HCT116 (cell line): Measurements from ENCODE around the gene HSPG2. TPM values are rescaled to one million over a fixed set of nuclear protein-coding genes. Genes with fewer than 3 reads are reported as not detected.

Experiments
- ATAC-seq: fragments of 200-7000 bp; cut with Tn5 transposase; 2 replicates; pipeline ENCODE4 v1.9.1; 2020; ENCODE audit warnings: mild to moderate bottlenecking, moderate library complexity
- BruUV-seq: library from RNA; stranded (reverse); fragments of 400-500 nt; replicated peaks from 2 replicates; lab custom pipeline; 2021; lab: Mats Ljungman, UMichigan
- CTCF ChIA-PET: fragments of 300-600 bp; sonication (Branson Sonifier 250); formaldehyde crosslinking; loops from one replicate; lab custom pipeline; 2021; ENCODE audit warnings: antibody characterized with exemption; lab: Charles Lee
- POLR2A ChIA-PET: fragments of 300-600, 350-600 bp; sonication (Branson Sonifier 250); formaldehyde crosslinking; loops from one replicate; lab custom pipeline; 2021; ENCODE audit warnings: antibody characterized with exemption; lab: Charles Lee
- RAD21 ChIA-PET, 2 experiments: fragments of 300-600 bp; sonication (Branson Sonifier 250); formaldehyde crosslinking; loops; one replicate each; lab custom pipeline; 2023; ENCODE audit warnings: low total read pairs in 2 of 2; ENCODE audit not compliant: uncharacterized antibody in 2 of 2, unreplicated experiment in 2 of 2, low non-redundant PET in 1 of 2; lab: Charles Lee
- DNase-seq: peaks from one replicate; pipeline ENCODE4 v3.0.0-alpha.2; 2010; ENCODE audit warnings: low read depth, low spot score
- H2AFZ ChIP-seq: fragments of 200-600 bp; shearing (Covaris generic), sonication (generic); 2 replicates; pipeline ENCODE4 v1.6.1; 2017; ENCODE audit warnings: low read depth, mixed run types, mixed read lengths, antibody characterized with exemption, low read length; ENCODE audit not compliant: poor library complexity, severe bottlenecking
- H3K27ac ChIP-seq: 2 replicates; pipeline ENCODE4 v1.5.1; 2012; ENCODE audit warnings: low read depth, low read length
- H3K27me3 ChIP-seq: fragments of 200-600 bp; sonication (generic); 2 replicates; pipeline ENCODE4 v1.6.1; 2016; ENCODE audit warnings: mixed run types, low read length, mixed read lengths; ENCODE audit not compliant: insufficient read depth
- H3K36me3 ChIP-seq, 2 experiments: fragments of 200-500 bp in 1 of 2; fragments of 200-600 bp in 1 of 2; sonication (Bioruptor generic) in 1 of 2; sonication (generic) in 1 of 2; 2 replicates each; pipeline versions ENCODE4 v1.5.1 to v1.6.1; 2014 to 2016; ENCODE audit warnings: low read length in 2 of 2, inconsistent platforms in 1 of 2, mixed read lengths in 1 of 2, mixed run types in 1 of 2; ENCODE audit not compliant: insufficient read depth in 2 of 2, control insufficient read depth in 1 of 2
- H3K4me1 ChIP-seq, 2 experiments: fragments of 200-600 bp in 1 of 2; sonication (generic) in 1 of 2; 2 replicates each; pipeline versions ENCODE4 v1.5.1 to v1.6.1; 2012 to 2017; ENCODE audit warnings: low read length in 2 of 2, inconsistent platforms in 1 of 2, mild to moderate bottlenecking in 1 of 2, mixed read lengths in 1 of 2, mixed run types in 1 of 2, moderate library complexity in 1 of 2; ENCODE audit not compliant: insufficient read depth in 2 of 2, control insufficient read depth in 1 of 2
- H3K4me2 ChIP-seq: fragments of 200-600 bp; sonication (generic); 2 replicates; pipeline ENCODE4 v1.6.1; 2017; ENCODE audit warnings: mixed run types, low read length, mixed read lengths
- H3K4me3 ChIP-seq, 2 experiments: fragments of 200-600 bp in 1 of 2; sonication (generic) in 1 of 2; replicated peaks in 1 of 2; 2 replicates each; pipeline ENCODE4 v1.5.1; 2011 to 2016; ENCODE audit warnings: low read length in 2 of 2, control low read depth in 1 of 2, low read depth in 1 of 2, mild to moderate bottlenecking in 1 of 2, mixed read lengths in 1 of 2, mixed run types in 1 of 2
- H3K79me2 ChIP-seq: fragments of 200-600 bp; sonication (generic); 2 replicates; pipeline ENCODE4 v1.6.1; 2017; ENCODE audit warnings: mild to moderate bottlenecking, mixed run types, low read length, moderate library complexity, mixed read lengths; ENCODE audit not compliant: insufficient read depth
- H3K9ac ChIP-seq: fragments of 200-600 bp; sonication (generic); 2 replicates; pipeline ENCODE4 v1.6.1; 2016; ENCODE audit warnings: low read length, mixed read lengths
- H3K9me2 ChIP-seq: fragments of 200-600 bp; sonication (generic), shearing (Covaris generic); 2 replicates; pipeline ENCODE4 v1.6.1; 2017; ENCODE audit warnings: mixed run types, mild to moderate bottlenecking, moderate library complexity; ENCODE audit not compliant: insufficient read depth
- H3K9me3 ChIP-seq, 2 experiments: fragments of 200-500 bp in 1 of 2; fragments of 200-600 bp in 1 of 2; sonication (Bioruptor generic) in 1 of 2; sonication (generic) in 1 of 2; 2 replicates each; pipeline ENCODE4 v1.6.1; 2014 to 2017; ENCODE audit warnings: low read length in 2 of 2, mixed read lengths in 2 of 2, inconsistent platforms in 1 of 2, low read depth in 1 of 2, mild to moderate bottlenecking in 1 of 2, mixed run types in 1 of 2, moderate library complexity in 1 of 2; ENCODE audit not compliant: control insufficient read depth in 1 of 2, insufficient read depth in 1 of 2
- H4K20me1 ChIP-seq: fragments of 200-600 bp; sonication (generic), shearing (Covaris generic); 2 replicates; pipeline ENCODE4 v1.6.1; 2017; ENCODE audit warnings: mixed run types, mild to moderate bottlenecking, moderate library complexity; ENCODE audit not compliant: insufficient read depth
- ATF3 ChIP-seq: IDR thresholded peaks from 2 replicates; pipeline ENCODE4 v1.6.1; 2012
- CEBPB ChIP-seq: IDR thresholded peaks from 2 replicates; pipeline ENCODE4 v1.6.1; 2012; ENCODE audit warnings: low read depth
- EGR1 ChIP-seq: IDR thresholded peaks from 2 replicates; pipeline ENCODE4 v1.6.1; 2012; ENCODE audit warnings: low read depth
- EZH2phosphoT487 ChIP-seq: fragments of 200-600 bp; IDR thresholded peaks from 2 replicates; pipeline ENCODE4 v1.6.1; 2018; ENCODE audit warnings: antibody characterized with exemption, borderline replicate concordance
- JUND ChIP-seq: IDR thresholded peaks from 2 replicates; pipeline ENCODE4 v1.6.1; 2012
- POLR2A ChIP-seq: IDR thresholded peaks from 2 replicates; pipeline ENCODE4 v1.7.0; 2011; ENCODE audit warnings: borderline replicate concordance; ENCODE audit not compliant: insufficient read depth, insufficient read length; ENCODE audit errors: extremely low read depth
- SP1 ChIP-seq: IDR thresholded peaks from 2 replicates; pipeline ENCODE4 v1.6.1; 2012; ENCODE audit warnings: low read depth
- SRF ChIP-seq: IDR thresholded peaks from 2 replicates; pipeline ENCODE4 v1.6.1; 2012; ENCODE audit warnings: low read depth
- ZFX ChIP-seq: fragments of 450-650 bp; IDR thresholded peaks from 2 replicates; pipeline ENCODE4 v1.6.1; 2017
- ZNF274 ChIP-seq: fragments of 200-500 bp; sonication (Bioruptor generic); IDR thresholded peaks from 2 replicates; pipeline ENCODE4 v1.6.1; 2014; ENCODE audit warnings: mild to moderate bottlenecking, low read depth, low read length, inconsistent platforms
- intact Hi-C: fragments of 100-400 bp; cut with micrococcal nuclease; formaldehyde crosslinking; loops from 2 replicates; pipeline ENCODE4 v1.10.0; 2022
- total RNA-seq: library from RNA; stranded (reverse); gene quantifications from one replicate; pipeline ENCODE4 v1.2.1, GENCODE V29; 2021; ENCODE audit not compliant: unreplicated experiment
- TF ChIP-seq, protein P1 (sequence below): IDR thresholded peaks from 2 replicates; pipeline ENCODE4 v1.6.1; 2012; ENCODE audit warnings: low read depth
- TF ChIP-seq, protein P2 (sequence below): IDR thresholded peaks from 2 replicates; pipeline ENCODE4 v1.6.1; 2011; ENCODE audit warnings: mild to moderate bottlenecking, low read length, moderate library complexity; ENCODE audit not compliant: insufficient replicate concordance; ENCODE audit errors: extremely low read depth

HSPG2 gene
- total RNA-seq, 1 experiment from 2014 or later, result 55.7 TPM

- no TSS peak for BruUV-seq
- no peaks in the 10 kb centered on the region for H3K36me3 ChIP-seq
- RAD21 ChIA-PET, result no interaction called here
- H3K4me3 ChIP-seq, result no peak overlapping the region
- no peak overlapping the region for H3K4me2 ChIP-seq
- DNase-seq (no peak), ATAC-seq (no peak)
- H4K20me1 ChIP-seq, result no peaks in the 10 kb centered on the region
- intact Hi-C loops, result no loop called here
- no peak overlapping the region for H3K27ac ChIP-seq
- H3K4me1 ChIP-seq, result peaks cover 7 to 28% of the 10 kb centered on the region in 2 experiments
- no peaks in the 10 kb centered on the region for H3K79me2 ChIP-seq
- POLR2A ChIA-PET, result no interaction called here
- H3K27me3 ChIP-seq, result no peaks in the 10 kb centered on the region
- no peaks in the 10 kb centered on the region for H3K9me3 ChIP-seq
- no peaks in the 10 kb centered on the region for H3K9me2 ChIP-seq
- no peak overlapping the region for H2AFZ ChIP-seq
- TF ChIP-seq SP1, result no peak
- TF ChIP-seq EZH2phosphoT487, result no peak
- TF ChIP-seq ATF3, result no peak
- no peak for TF ChIP-seq JUND
- no peak for TF ChIP-seq SRF
- no peak for TF ChIP-seq POLR2A
- TF ChIP-seq EGR1, result no peak
- CTCF ChIA-PET, result no interaction called here
- no peak overlapping the region for H3K9ac ChIP-seq
Observed at GRCh38 chr1:21914880-21915640, 22.1 kb downstream of the HSPG2 start.

DNA sequence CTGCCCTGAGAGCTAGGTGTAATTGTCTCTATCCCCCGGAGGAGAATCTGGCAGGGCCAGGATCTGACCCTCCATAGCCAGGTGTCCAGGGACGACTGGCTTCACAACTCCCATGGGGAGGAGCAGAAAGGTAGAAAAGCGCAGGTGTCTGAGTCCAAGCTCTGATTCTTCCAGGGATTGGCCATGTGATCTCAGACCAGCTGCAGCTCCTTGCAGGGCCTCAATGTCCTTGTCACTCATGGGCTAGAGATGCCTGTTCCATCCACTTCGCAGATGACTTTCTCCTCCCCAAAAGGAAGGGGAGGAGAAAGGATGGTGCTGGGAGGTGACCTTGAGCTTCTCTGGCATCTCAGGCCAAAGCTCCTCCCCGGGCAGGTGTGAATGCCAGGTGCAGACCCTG is 22.7 kb downstream of the HSPG2 start:
- no peaks in the 10 kb centered on the region for H3K36me3 ChIP-seq
- POLR2A ChIA-PET, result no interaction called here
- CTCF ChIA-PET, result no interaction called here
- H3K4me1 ChIP-seq, result peaks cover 2 to 22% of the 10 kb centered on the region in 2 experiments; a peak in 3 of 4 replicates
- no peak overlapping the region for H3K27ac ChIP-seq
- no peak overlapping the region for H3K9ac ChIP-seq
- H3K79me2 ChIP-seq, result no peaks in the 10 kb centered on the region
- H4K20me1 ChIP-seq, result no peaks in the 10 kb centered on the region
- ATAC-seq (no peak), DNase-seq (no peak)
- RAD21 ChIA-PET, result no interaction called here
- H3K4me3 ChIP-seq, result no peak overlapping the region
- BruUV-seq, result no TSS peak
- no peak overlapping the region for H3K4me2 ChIP-seq
- H3K9me2 ChIP-seq, result no peaks in the 10 kb centered on the region
- H2AFZ ChIP-seq, result no peak overlapping the region
- H3K27me3 ChIP-seq, result no peaks in the 10 kb centered on the region
- H3K9me3 ChIP-seq, result no peaks in the 10 kb centered on the region
- intact Hi-C loops, result no loop called here
- TF ChIP-seq ZNF274, result no peak
- TF ChIP-seq POLR2A, result no peak
- TF ChIP-seq, protein P1, sequence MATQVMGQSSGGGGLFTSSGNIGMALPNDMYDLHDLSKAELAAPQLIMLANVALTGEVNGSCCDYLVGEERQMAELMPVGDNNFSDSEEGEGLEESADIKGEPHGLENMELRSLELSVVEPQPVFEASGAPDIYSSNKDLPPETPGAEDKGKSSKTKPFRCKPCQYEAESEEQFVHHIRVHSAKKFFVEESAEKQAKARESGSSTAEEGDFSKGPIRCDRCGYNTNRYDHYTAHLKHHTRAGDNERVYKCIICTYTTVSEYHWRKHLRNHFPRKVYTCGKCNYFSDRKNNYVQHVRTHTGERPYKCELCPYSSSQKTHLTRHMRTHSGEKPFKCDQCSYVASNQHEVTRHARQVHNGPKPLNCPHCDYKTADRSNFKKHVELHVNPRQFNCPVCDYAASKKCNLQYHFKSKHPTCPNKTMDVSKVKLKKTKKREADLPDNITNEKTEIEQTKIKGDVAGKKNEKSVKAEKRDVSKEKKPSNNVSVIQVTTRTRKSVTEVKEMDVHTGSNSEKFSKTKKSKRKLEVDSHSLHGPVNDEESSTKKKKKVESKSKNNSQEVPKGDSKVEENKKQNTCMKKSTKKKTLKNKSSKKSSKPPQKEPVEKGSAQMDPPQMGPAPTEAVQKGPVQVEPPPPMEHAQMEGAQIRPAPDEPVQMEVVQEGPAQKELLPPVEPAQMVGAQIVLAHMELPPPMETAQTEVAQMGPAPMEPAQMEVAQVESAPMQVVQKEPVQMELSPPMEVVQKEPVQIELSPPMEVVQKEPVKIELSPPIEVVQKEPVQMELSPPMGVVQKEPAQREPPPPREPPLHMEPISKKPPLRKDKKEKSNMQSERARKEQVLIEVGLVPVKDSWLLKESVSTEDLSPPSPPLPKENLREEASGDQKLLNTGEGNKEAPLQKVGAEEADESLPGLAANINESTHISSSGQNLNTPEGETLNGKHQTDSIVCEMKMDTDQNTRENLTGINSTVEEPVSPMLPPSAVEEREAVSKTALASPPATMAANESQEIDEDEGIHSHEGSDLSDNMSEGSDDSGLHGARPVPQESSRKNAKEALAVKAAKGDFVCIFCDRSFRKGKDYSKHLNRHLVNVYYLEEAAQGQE, result no peak
- no peak for TF ChIP-seq CEBPB
- TF ChIP-seq, protein P2, sequence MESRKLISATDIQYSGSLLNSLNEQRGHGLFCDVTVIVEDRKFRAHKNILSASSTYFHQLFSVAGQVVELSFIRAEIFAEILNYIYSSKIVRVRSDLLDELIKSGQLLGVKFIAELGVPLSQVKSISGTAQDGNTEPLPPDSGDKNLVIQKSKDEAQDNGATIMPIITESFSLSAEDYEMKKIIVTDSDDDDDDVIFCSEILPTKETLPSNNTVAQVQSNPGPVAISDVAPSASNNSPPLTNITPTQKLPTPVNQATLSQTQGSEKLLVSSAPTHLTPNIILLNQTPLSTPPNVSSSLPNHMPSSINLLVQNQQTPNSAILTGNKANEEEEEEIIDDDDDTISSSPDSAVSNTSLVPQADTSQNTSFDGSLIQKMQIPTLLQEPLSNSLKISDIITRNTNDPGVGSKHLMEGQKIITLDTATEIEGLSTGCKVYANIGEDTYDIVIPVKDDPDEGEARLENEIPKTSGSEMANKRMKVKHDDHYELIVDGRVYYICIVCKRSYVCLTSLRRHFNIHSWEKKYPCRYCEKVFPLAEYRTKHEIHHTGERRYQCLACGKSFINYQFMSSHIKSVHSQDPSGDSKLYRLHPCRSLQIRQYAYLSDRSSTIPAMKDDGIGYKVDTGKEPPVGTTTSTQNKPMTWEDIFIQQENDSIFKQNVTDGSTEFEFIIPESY, result no peak
- TF ChIP-seq JUND, result no peak
- no peak for TF ChIP-seq ZFX
